ENCODE results near the gene FAM174C.
A peak's percentile ranks its signal among the peaks of the same experiment; 100 is the strongest.
"Not testable (repeated sequence)": the region's sequence is repeated elsewhere in the genome, so short reads cannot be mapped to it uniquely, and the experiment has no call there.

The FAM174C gene

GRCh38 chr19:1307755-1308303, 32.5 kb downstream of the FAM174C start:
- DNase-seq = no peak

GRCh38 chr19:1308718-1309117, 33.4 kb downstream of the FAM174C start:
- DNase-seq = no peak

- peak; percentile 32 for DNase-seq
Observed at GRCh38 chr19:1309977-1310852, 34.9 kb downstream of the FAM174C start.

- DNase-seq = peak; percentile 53
Observed at GRCh38 chr19:1310853-1311180, 35.5 kb downstream of the FAM174C start.

GRCh38 chr19:1311543-1312091, 36.3 kb downstream of the FAM174C start:
- no peak for DNase-seq

- DNase-seq = no peak
Observed at GRCh38 chr19:1312767-1313694, 37.7 kb downstream of the FAM174C start.

- DNase-seq = peak; percentile 24
Observed at GRCh38 chr19:1313695-1314613, 38.6 kb downstream of the FAM174C start.

- peak; percentile 32 for DNase-seq
Observed at GRCh38 chr19:1315470-1316166, 40.3 kb downstream of the FAM174C start.

GRCh38 chr19:1316466-1316865, 41.1 kb downstream of the FAM174C start:
- no peak for DNase-seq

GRCh38 chr19:1317274-1318003, 42.1 kb downstream of the FAM174C start:
- DNase-seq = no peak

- DNase-seq = peak; percentile 65
Observed at GRCh38 chr19:1318678-1319471, 43.5 kb downstream of the FAM174C start.

GRCh38 chr19:1320282-1320650, 44.9 kb downstream of the FAM174C start:
- DNase-seq = not testable (repeated sequence)

- DNase-seq = no peak
Observed at GRCh38 chr19:1321539-1321938, 46.2 kb downstream of the FAM174C start.

GRCh38 chr19:1322198-1322981, 47.1 kb downstream of the FAM174C start:
- no peak for DNase-seq

GRCh38 chr19:1324249-1324805, 49.0 kb downstream of the FAM174C start:
- no peak for DNase-seq

- peak; percentile 24 for DNase-seq
Observed at GRCh38 chr19:1324806-1325567, 49.7 kb downstream of the FAM174C start.

GRCh38 chr19:1325568-1326294, 50.4 kb downstream of the FAM174C start:
- DNase-seq = no peak

Data from NCI-H82 (cell line).